HL-60/S4 treated with retinoic acid at 250 ng/mL for 4 days and 3 days (cell line): Measurements from ENCODE around the gene GTF2IRD1.
"Not testable (repeated sequence)": the region's sequence is repeated elsewhere in the genome, so short reads cannot be mapped to it uniquely, and the experiment has no call there.

Experiments used
- in situ Hi-C: fragments of 300-500 bp; cut with MboI; formaldehyde crosslinking; loops from 2 replicates; pipeline ENCODE4 v1.7.0; 2022; ENCODE audit warnings: low sequenced_read_pairs

Gene GTF2IRD1

GRCh38 chr7:74545921-74546320 is 92.2 kb downstream of the GTF2IRD1 start:
- in situ Hi-C loops, result no loop called here

GRCh38 chr7:74553596-74554012 is 99.9 kb downstream of the GTF2IRD1 start:
- in situ Hi-C loops, result not testable (repeated sequence)

GRCh38 chr7:74554178-74554577 is 100.5 kb downstream of the GTF2IRD1 start:
- in situ Hi-C loops, result no loop called here

- in situ Hi-C loops, result loop anchor here (10.0 kb wide), 1 partner anchor 125 kb away; no protein-coding TSS in a partner anchor
These were observed 106.5 kb downstream of the GTF2IRD1 start for GRCh38 chr7:74560086-74560719.

- in situ Hi-C loops, result loop anchor here (10.0 kb wide), 1 partner anchor 127 kb away; no protein-coding TSS in a partner anchor
These were observed 108.3 kb downstream of the GTF2IRD1 start for GRCh38 chr7:74561898-74562613.

- in situ Hi-C loops, result loop anchor here (10.0 kb wide), 1 partner anchor 129 kb away; no protein-coding TSS in a partner anchor
These were observed 109.9 kb downstream of the GTF2IRD1 start for GRCh38 chr7:74563639-74564038.

- in situ Hi-C loops, result loop anchor here (10.0 kb wide), 1 partner anchor 132 kb away; no protein-coding TSS in a partner anchor
These were observed 113.6 kb downstream of the GTF2IRD1 start for GRCh38 chr7:74567318-74567668.

GRCh38 chr7:74568658-74569057 is 115.0 kb downstream of the GTF2IRD1 start:
- in situ Hi-C loops, result loop anchor here (10.0 kb wide), 1 partner anchor 134 kb away; no protein-coding TSS in a partner anchor

- in situ Hi-C loops, result loop anchor here (10.0 kb wide), 1 partner anchor 135 kb away; no protein-coding TSS in a partner anchor
These were observed 115.9 kb downstream of the GTF2IRD1 start for GRCh38 chr7:74569501-74570075.

GRCh38 chr7:74570533-74571156 is 116.9 kb downstream of the GTF2IRD1 start:
- in situ Hi-C loops, result no loop called here

- in situ Hi-C loops, result no loop called here
These were observed 118.7 kb downstream of the GTF2IRD1 start for GRCh38 chr7:74572301-74572979.

- in situ Hi-C loops, result no loop called here
These were observed 119.8 kb downstream of the GTF2IRD1 start for GRCh38 chr7:74573512-74573911.

- in situ Hi-C loops, result loop anchor here (25.0 kb wide), 1 partner anchor 462 kb away; no protein-coding TSS in a partner anchor
These were observed 121.5 kb downstream of the GTF2IRD1 start for GRCh38 chr7:74575083-74575784.

GRCh38 chr7:74575811-74576210 is 122.1 kb downstream of the GTF2IRD1 start:
- in situ Hi-C loops, result loop anchor here (25.0 kb wide), 1 partner anchor 461 kb away; no protein-coding TSS in a partner anchor

GRCh38 chr7:74579800-74580685 is 126.3 kb downstream of the GTF2IRD1 start:
- in situ Hi-C loops, result loop anchor here (25.0 kb wide), 1 partner anchor 457 kb away; no protein-coding TSS in a partner anchor

GRCh38 chr7:74581916-74582440 is 128.3 kb downstream of the GTF2IRD1 start:
- in situ Hi-C loops, result loop anchor here (25.0 kb wide), 1 partner anchor 455 kb away; no protein-coding TSS in a partner anchor

- in situ Hi-C loops, result loop anchor here (25.0 kb wide), 1 partner anchor 455 kb away; no protein-coding TSS in a partner anchor
These were observed 128.8 kb downstream of the GTF2IRD1 start for GRCh38 chr7:74582447-74583039.

GRCh38 chr7:74583630-74584029 is 129.9 kb downstream of the GTF2IRD1 start:
- in situ Hi-C loops, result loop anchor here (25.0 kb wide), 1 partner anchor 454 kb away; no protein-coding TSS in a partner anchor
